SK-N-SH (cell line): Measurements from ENCODE around the gene PLXNA4. TPM values are rescaled to one million over a fixed set of nuclear protein-coding genes. Genes with fewer than 3 reads are reported as not detected.

Experiments used
- CTCF ChIA-PET: fragments of 300-600, 350-600 bp; formaldehyde crosslinking; extraction: SDS; loops from one replicate; lab custom pipeline; 2021; lab: Yijun Ruan, JAX
- POLR2A ChIA-PET: fragments of 350-600 bp; sonication (Branson Sonifier 250); formaldehyde crosslinking; extraction: SDS; loops from one replicate; lab custom pipeline; 2020; ENCODE audit warnings: antibody characterized with exemption, inconsistent platforms; lab: Yijun Ruan, JAX
- DNase-seq: peaks from one replicate; pipeline ENCODE4 v3.0.0; 2012
- H2AFZ ChIP-seq: fragments of 200-600 bp; sonication (generic); 2 replicates; pipeline ENCODE4 v1.8.1; 2016; ENCODE audit warnings: antibody characterized with exemption, mild to moderate bottlenecking, low read depth
- H3F3A ChIP-seq: fragments of 200-600 bp; sonication (generic); replicated peaks from 2 replicates; pipeline ENCODE3; 2016; ENCODE audit warnings: antibody characterized with exemption, mild to moderate bottlenecking; ENCODE audit not compliant: insufficient read depth
- H3K27ac ChIP-seq, 2 experiments: fragments of 200-500 bp in 1 of 2; fragments of 200-600 bp in 1 of 2; sonication (Bioruptor generic) in 1 of 2; sonication (generic), shearing (Covaris generic) in 1 of 2; 2 replicates each; pipeline versions ENCODE4 v1.5.1 to v1.6.1; 2014 to 2016; ENCODE audit warnings: low read depth in 2 of 2, inconsistent platforms in 1 of 2, low read length in 1 of 2, mild to moderate bottlenecking in 1 of 2, mixed read lengths in 1 of 2
- H3K27me3 ChIP-seq: fragments of 200-600 bp; sonication (generic), shearing (Covaris generic); 2 replicates; pipeline ENCODE4 v1.6.1; 2016; ENCODE audit warnings: mixed run types; ENCODE audit not compliant: insufficient read depth
- H3K36me3 ChIP-seq, 2 experiments: fragments of 200-500 bp in 1 of 2; fragments of 200-600 bp in 1 of 2; sonication (Bioruptor generic) in 1 of 2; sonication (generic) in 1 of 2; replicated peaks in 1 of 2; 2 replicates each; pipeline versions ENCODE3 to v1.5.1; 2014 to 2016; ENCODE audit warnings: low read length in 1 of 2, mild to moderate bottlenecking in 1 of 2; ENCODE audit not compliant: insufficient read depth in 2 of 2, control insufficient read depth in 1 of 2
- H3K4me1 ChIP-seq, 2 experiments: fragments of 200-500 bp in 1 of 2; fragments of 200-600 bp in 1 of 2; sonication (Bioruptor generic) in 1 of 2; sonication (generic), shearing (Covaris generic) in 1 of 2; 2 replicates each; pipeline versions ENCODE4 v1.5.1 to v1.6.1; 2014 to 2016; ENCODE audit warnings: low read depth in 1 of 2, low read length in 1 of 2, mixed run types in 1 of 2; ENCODE audit not compliant: insufficient read depth in 2 of 2, control insufficient read depth in 1 of 2
- H3K4me2 ChIP-seq: fragments of 200-600 bp; sonication (generic), shearing (Covaris generic); 2 replicates; pipeline ENCODE4 v1.6.1; 2017; ENCODE audit warnings: mixed run types
- H3K4me3 ChIP-seq, 2 experiments: fragments of 200-500 bp in 1 of 2; fragments of 200-600 bp in 1 of 2; sonication (Bioruptor generic) in 1 of 2; sonication (generic), shearing (Covaris generic) in 1 of 2; 2 replicates each; pipeline versions ENCODE4 v1.5.1 to v1.8.1; 2014 to 2016; ENCODE audit warnings: low read depth in 2 of 2, inconsistent platforms in 1 of 2, low read length in 1 of 2, mild to moderate bottlenecking in 1 of 2, mixed read lengths in 1 of 2, moderate library complexity in 1 of 2
- H3K79me2 ChIP-seq: fragments of 200-600 bp; sonication (generic); 2 replicates; pipeline ENCODE4 v1.8.1; 2017; ENCODE audit warnings: mild to moderate bottlenecking; ENCODE audit not compliant: insufficient read depth
- H3K9ac ChIP-seq: fragments of 200-600 bp; sonication (generic); 2 replicates; pipeline ENCODE4 v1.6.1; 2017; ENCODE audit warnings: mixed run types
- H3K9me2 ChIP-seq: fragments of 200-600 bp; sonication (generic); 2 replicates; pipeline ENCODE4 v1.6.1; 2017; ENCODE audit warnings: mixed run types
- H3K9me3 ChIP-seq: fragments of 200-600 bp; sonication (generic); 2 replicates; pipeline ENCODE4 v1.6.1; 2017; ENCODE audit warnings: mixed run types, mild to moderate bottlenecking, moderate library complexity
- H4K20me1 ChIP-seq: fragments of 200-600 bp; sonication (generic); 2 replicates; pipeline ENCODE4 v1.6.1; 2017; ENCODE audit warnings: mild to moderate bottlenecking, mixed run types; ENCODE audit not compliant: insufficient read depth
- CHD2 ChIP-seq: fragments of 150-350 bp; IDR thresholded peaks from 2 replicates; pipeline ENCODE4 v1.6.1; 2018; ENCODE audit warnings: low read length; ENCODE audit not compliant: partially characterized antibody
- CTCF ChIP-seq: fragments of 200-600 bp; sonication (generic); IDR thresholded peaks from 2 replicates; pipeline ENCODE4 v1.6.1; 2017; ENCODE audit warnings: antibody characterized with exemption, mild to moderate bottlenecking, moderate library complexity
- EZH2phosphoT487 ChIP-seq: fragments of 200-600 bp; sonication (generic); IDR thresholded peaks from 2 replicates; pipeline ENCODE4 v1.6.1; 2017; ENCODE audit warnings: low read depth, mixed run types, mild to moderate bottlenecking, antibody characterized with exemption, moderate library complexity, borderline replicate concordance
- FOSL2 ChIP-seq: IDR thresholded peaks from 2 replicates; pipeline ENCODE4 v1.4.0; 2012; ENCODE audit warnings: low read depth, mild to moderate bottlenecking, moderate library complexity, borderline replicate concordance
- FOXM1 ChIP-seq: IDR thresholded peaks from 2 replicates; pipeline ENCODE4 v1.4.0; 2012; ENCODE audit warnings: low read depth, mild to moderate bottlenecking
- GABPA ChIP-seq: IDR thresholded peaks from 2 replicates; pipeline ENCODE4 v1.4.0; 2012; ENCODE audit warnings: low read depth, mild to moderate bottlenecking
- GATA2 ChIP-seq: sonication (generic); formaldehyde crosslinking; IDR thresholded peaks from 2 replicates; pipeline ENCODE4 v1.5.0; 2020; ENCODE audit warnings: mild to moderate bottlenecking, missing genetic modification reagents
- IRF3 ChIP-seq: fragments of 150-350 bp; IDR thresholded peaks from 2 replicates; pipeline ENCODE4 v1.6.1; 2016; ENCODE audit warnings: mild to moderate bottlenecking, low read depth, low read length
- MEF2A ChIP-seq: IDR thresholded peaks from 2 replicates; pipeline ENCODE4 v1.4.0; 2012; ENCODE audit warnings: low read depth, borderline replicate concordance
- MXI1 ChIP-seq: IDR thresholded peaks from 2 replicates; pipeline ENCODE4 v1.6.1; 2012; ENCODE audit warnings: mild to moderate bottlenecking, low read depth, low read length, improper control_type of control experiment
- NRF1 ChIP-seq: IDR thresholded peaks from 2 replicates; pipeline ENCODE4 v1.6.1; 2012; ENCODE audit warnings: low read depth, mild to moderate bottlenecking, low read length
- PBX3 ChIP-seq: IDR thresholded peaks from 2 replicates; pipeline ENCODE4; 2012
- RCOR1 ChIP-seq: fragments of 150-350 bp; IDR thresholded peaks from 2 replicates; pipeline ENCODE4 v1.6.1; 2017; ENCODE audit warnings: antibody characterized with exemption, low read length
- RFX5 ChIP-seq: IDR thresholded peaks from 2 replicates; pipeline ENCODE4 v1.6.1; 2012; ENCODE audit warnings: mild to moderate bottlenecking, improper control_type of control experiment, low read length
- SIN3A ChIP-seq: IDR thresholded peaks from 2 replicates; pipeline ENCODE4 v1.6.1; 2012; ENCODE audit warnings: low read depth, mild to moderate bottlenecking, low read length, moderate library complexity, borderline replicate concordance
- TCF12 ChIP-seq: IDR thresholded peaks from 2 replicates; pipeline ENCODE4 v1.4.0; 2012
- WGBS: methylation state at CpG from one replicate; pipeline ENCODE4 v1.1.6; 2017; ENCODE audit warnings: low lambda C conversion rate; 5-methylcytosine and 5-hydroxymethylcytosine counted together
- polyA plus RNA-seq, 3 experiments: library from polyadenylated mRNA; depleted of rRNA; stranded (reverse); fragments of >200 nt; gene quantifications; 2 replicates each; pipeline ENCODE4 v1.2.3, GENCODE V29; 2012

The PLXNA4 gene
- polyA plus RNA-seq, 1 of the 3 experiments (the other 2 are of a cell fraction), result 2.4 TPM

GRCh38 chr7:132190683-132191082 lies 385.6 kb downstream of the PLXNA4 start:
- Histone ChIP-seq H3K36me3 (peaks cover 0 to 40% of the 10 kb centered on the region in 2 experiments), H3K79me2 (no peaks in the 10 kb centered on the region), H3K4me3 (no peak overlapping the region), H3K4me2 (no peak overlapping the region), H3K9me2 (no peaks in the 10 kb centered on the region), H3F3A (no peaks in the 10 kb centered on the region), H2AFZ (no peak overlapping the region), H3K27ac (no peak overlapping the region), H4K20me1 (no peaks in the 10 kb centered on the region), H3K9ac (no peak overlapping the region), H3K4me1 (peaks cover 0 to 3% of the 10 kb centered on the region in 2 experiments; a peak in 1 of 4 replicates), H3K27me3 (no peaks in the 10 kb centered on the region), H3K9me3 (peaks cover 10% of the 10 kb centered on the region)
- no peak for DNase-seq
- POLR2A ChIA-PET, result no interaction called here
- whole genome bisulfite sequencing, result 85% methylated on average over 7 of the region's 7 CpGs
- no peak for TF ChIP-seq RCOR1
- no peak for TF ChIP-seq MXI1
- TF ChIP-seq IRF3, result no peak
- TF ChIP-seq MEF2A, result no peak
- TF ChIP-seq GATA2 (CRISPR knock-in tag), result no peak
- TF ChIP-seq CHD2, result no peak
- no peak for TF ChIP-seq SIN3A
- no peak for TF ChIP-seq EZH2phosphoT487
- TF ChIP-seq GABPA, result no peak
- TF ChIP-seq TCF12, result no peak
- no peak for TF ChIP-seq RFX5
- TF ChIP-seq FOSL2, result no peak
- CTCF ChIA-PET, result interaction anchor here (1.6 kb wide), 1 partner anchor 14 kb away, joined by 5 read pairs; no protein-coding TSS in a partner anchor

DNA sequence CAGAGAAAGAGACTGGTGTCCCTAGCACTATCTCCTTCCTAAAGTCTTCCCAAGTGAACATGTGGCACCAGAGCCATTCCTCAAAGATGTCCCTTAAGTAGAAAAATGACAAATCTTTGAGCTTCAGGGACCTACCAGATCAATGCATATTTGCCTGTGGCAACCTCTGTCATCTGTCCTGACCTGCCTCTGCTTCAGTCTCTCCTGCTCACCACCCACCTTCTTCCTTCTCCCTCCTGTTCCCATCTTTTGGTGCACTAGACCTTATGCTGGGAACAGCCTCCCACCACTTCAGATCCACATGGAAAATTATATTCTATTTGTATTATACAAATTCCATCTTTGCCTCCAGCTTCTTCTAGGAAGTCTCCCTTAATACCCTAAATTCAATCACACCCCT lies 386.4 kb downstream of the PLXNA4 start:
- no peak overlapping the region for H3K27ac ChIP-seq
- no peaks in the 10 kb centered on the region for H3K79me2 ChIP-seq
- H2AFZ ChIP-seq, result no peak overlapping the region
- no peaks in the 10 kb centered on the region for H3K9me2 ChIP-seq
- H3K9ac ChIP-seq, result no peak overlapping the region
- H3K36me3 ChIP-seq, result peaks cover 0 to 34% of the 10 kb centered on the region in 2 experiments
- no peaks in the 10 kb centered on the region for H4K20me1 ChIP-seq
- peaks cover 0 to 3% of the 10 kb centered on the region in 2 experiments; a peak in 1 of 4 replicates for H3K4me1 ChIP-seq
- peaks cover 10% of the 10 kb centered on the region for H3K9me3 ChIP-seq
- ChIA-PET CTCF (interaction anchor here (1.0 to 2.9 kb wide), 3 partner anchors 15 to 245 kb away, joined by 3 to 13 read pairs (median 5); no protein-coding TSS in a partner anchor), POLR2A (no interaction called here)
- no peaks in the 10 kb centered on the region for H3F3A ChIP-seq
- no peaks in the 10 kb centered on the region for H3K27me3 ChIP-seq
- no peak overlapping the region for H3K4me2 ChIP-seq
- TF ChIP-seq FOXM1, result no peak
- no peak for TF ChIP-seq PBX3
- TF ChIP-seq GATA2 (CRISPR knock-in tag), result no peak
- no peak for TF ChIP-seq GABPA
- TF ChIP-seq CTCF, result no peak
- no peak for TF ChIP-seq NRF1
- no peak for DNase-seq
- H3K4me3 ChIP-seq, result no peak overlapping the region
